GM21360 (cell line): ENCODE measurements around the gene TMEM174.
A peak's percentile ranks its signal among the peaks of the same experiment; 100 is the strongest.
"Not testable (repeated sequence)": the region's sequence is repeated elsewhere in the genome, so short reads cannot be mapped to it uniquely, and the experiment has no call there.

Experiments
- ATAC-seq: cut with Tn5 transposase; IDR thresholded peaks from one replicate; pipeline ENCODE4 v1.9.1; 2021; ENCODE audit warnings: mild to moderate bottlenecking, moderate library complexity; ENCODE audit not compliant: unreplicated experiment

TMEM174 gene

DNA sequence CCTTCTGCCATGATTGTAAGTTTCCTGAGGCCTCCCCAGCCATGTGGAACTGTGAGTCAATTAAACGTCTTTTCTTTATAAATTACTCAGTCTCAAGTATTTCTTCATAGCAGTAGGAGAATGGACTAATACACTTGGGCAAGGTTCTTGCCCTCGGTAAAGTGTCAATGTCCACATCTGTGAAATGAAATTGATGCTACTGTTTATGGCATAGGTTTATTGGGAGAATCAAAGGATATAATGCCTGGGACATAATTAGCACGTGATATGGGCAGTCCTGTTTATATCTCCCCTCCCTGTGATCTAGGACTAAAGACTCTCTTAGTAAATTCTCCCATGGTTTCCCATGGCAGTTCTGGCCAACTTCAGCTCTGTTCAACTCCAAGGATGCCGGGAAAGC is 19.4 kb downstream of the TMEM174 start:
- no peak for ATAC-seq

DNA sequence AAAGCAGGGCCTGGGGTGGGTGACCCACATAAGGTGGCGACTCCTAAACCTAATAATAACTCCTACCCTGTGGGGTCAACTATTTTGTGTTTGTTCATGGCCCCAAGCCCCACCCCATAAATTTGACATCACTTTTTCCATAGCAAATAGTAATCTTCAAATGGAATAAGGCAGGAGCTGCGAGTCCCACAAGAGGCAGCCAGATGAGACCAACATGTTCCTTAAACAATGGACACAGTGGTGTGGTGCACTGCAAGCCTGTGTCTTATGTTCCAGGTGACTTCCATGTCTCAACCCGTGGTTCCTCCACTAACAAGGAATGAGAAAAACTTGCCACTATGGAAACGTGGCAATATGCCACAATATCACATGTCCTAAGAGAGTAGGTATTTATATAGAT is 20.6 kb downstream of the TMEM174 start:
- ATAC-seq = no peak

DNA sequence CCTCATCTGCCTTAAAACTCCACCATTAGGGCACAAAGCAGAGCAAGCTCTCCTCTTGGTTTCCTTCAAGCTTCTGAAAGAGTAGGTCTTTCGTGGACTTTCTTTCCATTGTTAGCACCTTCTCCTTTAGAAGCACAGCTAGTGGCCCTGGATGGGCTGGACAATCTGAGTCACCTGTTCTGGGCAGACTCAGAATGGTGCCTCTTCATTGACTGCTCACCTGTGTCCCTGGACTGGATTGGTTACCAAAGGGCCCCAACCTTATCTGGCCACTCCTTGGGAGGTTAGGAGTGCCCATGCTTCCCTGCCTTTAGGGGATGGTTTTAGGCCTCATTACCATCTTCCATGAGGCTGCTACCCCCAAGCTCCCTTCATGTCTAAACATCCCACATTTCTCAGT is 23.2 kb downstream of the TMEM174 start:
- ATAC-seq = no peak

DNA sequence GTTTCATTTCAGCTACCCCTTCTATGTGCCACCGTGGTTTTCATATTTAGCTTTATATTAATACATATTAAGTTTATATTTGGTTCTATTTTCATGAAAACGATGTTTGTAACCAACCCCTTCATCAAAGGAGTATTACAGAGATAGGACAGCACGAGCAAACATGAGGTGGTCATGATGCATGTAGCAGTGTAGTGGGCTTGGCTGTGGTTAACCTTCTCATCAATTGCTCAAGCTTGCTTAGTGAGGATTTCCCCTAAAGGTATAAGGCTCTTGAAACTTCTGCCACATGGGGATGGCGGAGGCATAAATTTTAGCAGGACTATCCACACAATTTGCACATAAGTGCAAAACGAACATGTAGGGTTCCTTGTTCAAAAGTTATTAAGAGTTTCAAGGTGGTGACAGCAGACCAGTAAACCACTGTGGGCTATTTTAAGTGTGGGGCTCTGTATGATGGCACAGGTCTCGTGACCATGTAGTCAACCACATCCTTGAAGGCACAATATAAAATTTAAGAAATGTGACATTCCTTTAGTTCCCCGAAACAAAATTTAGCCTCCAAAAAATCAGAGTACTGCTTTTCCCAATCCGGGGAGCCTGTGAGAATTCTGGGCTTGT is 24.8 kb downstream of the TMEM174 start:
- ATAC-seq = no peak

DNA sequence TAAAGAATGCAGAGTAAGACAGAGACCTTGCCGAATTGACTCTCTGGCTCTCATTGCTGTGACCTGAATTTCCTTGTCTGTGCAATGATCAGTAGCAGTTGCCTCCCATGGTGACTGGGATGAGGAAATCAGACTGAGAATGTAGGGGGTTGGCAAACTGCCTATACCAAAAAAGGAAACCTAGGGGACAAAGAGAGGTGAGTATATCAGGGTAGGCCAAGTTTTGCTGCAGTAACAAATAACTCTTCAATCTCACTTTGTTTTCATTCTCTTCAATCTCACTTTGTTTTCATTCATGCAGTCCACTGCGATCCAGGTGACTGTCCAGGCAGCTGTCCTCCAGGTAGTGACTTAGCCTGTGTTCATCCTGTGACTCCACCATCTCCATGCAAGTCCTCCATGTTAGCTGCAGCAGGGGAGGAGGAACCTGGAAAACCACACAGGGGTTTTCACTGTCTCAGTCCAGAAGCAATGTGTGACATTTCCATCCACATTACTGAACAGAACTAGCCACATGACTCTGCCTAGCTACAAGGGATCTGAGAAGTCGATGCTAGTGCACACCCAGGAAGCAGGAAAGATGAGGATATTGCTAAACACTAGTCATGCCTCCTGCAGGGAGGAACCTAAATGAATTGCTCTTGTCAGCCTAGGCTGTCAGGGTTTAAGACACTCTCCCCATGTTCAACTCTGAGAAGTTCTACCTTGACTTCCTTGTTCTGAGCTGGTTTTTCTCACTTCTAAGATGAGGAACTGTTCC is 26.0 kb downstream of the TMEM174 start:
- ATAC-seq = no peak

DNA sequence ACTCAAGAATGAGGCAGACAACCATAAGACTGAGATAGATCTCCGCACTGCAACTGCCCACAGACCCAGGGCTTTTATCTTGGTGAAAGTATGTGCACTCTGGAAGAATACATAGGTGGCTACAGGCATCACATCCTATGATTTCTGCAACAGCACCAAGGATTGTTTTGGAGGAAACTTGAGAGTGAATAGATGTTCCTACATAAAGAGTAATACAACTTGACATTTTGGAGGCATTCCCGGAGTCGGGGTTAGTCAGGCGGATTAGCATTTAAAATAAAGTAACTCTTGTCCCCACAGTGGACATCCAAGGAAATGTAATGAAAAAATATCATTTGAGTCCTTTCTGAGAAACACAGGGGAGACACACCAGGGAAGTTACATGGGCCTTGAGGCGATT is 26.7 kb downstream of the TMEM174 start:
- ATAC-seq = no peak

DNA sequence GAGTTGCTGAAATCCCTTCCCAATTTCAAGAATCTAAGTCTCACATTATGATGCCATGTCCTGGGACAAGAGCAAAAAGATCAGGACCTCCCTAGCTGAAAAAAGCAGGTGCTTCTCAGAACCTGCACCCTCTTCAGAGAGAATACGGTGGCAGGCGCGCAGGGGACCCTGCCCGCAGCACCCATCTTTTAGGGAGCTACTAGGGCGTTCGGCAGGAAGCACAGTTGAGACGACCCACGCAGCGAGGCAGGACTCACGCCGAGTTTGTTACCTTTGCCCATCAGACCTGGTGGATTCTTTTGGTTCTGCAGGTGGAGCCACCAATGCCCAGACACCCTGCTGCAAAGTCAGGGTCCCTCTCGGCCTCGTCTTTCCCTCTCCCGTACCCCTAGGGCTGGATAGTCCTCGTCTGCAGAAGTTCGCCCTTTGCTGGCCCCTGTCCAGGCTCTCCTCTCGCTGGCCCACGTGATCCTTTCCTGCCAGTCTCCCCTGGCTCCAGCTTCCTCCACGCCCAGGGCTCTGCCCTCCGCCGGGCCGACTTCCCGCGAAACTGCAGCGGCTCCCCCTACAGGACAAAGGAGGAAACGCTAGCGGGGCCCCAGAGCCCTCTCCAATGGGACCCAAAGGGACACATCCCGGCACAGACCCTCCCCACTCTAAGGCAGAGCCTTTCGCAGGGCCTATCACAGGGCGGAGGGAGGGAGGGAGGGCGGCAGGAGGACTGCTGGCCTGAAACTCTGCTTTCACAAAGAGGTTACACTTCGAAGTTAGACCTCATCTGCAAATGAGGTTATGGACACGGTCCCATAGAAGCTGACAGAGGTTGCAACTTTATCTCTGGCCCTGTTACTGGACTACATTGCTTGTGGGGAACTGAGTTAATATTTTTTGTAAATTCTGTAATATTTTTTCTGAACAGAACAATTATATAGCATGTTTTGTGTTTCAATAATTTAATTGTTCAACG is 28.8 kb downstream of the TMEM174 start:
- peak; percentile 54 for ATAC-seq

DNA sequence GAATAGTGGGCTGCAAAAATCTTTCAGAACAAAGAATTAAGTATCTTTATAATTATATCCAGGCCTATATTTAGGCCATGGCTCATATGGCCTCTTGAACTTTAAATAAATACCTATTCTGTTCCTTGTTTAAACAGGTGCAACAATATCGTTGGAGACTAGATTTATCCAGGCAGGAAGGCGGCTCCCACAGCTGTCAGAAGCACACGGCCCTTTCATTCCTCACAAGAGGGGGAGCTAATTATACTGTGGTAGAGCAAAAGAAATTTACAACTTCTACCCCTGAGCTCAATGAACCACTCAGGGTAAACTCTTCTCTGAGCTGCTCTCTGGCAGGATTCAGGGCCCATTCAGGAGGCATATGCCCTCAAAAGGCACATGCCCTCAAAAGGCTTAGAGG is 31.3 kb downstream of the TMEM174 start:
- no peak for ATAC-seq

DNA sequence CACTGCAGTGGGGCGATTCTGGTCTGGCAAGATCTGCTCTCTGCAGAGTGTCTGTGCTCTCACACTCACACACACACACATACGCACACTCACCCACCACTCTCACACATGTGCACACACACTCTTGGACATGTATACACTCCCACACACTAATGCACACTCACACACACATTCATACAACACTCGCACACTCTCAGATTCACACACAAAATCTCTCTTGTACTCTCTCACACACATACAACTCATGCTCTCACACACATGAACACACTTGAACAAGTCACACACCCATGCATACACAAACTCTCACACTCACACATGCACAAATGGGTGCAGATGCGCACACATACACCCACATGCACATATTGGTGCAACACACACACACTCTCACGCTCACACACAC is 31.7 kb downstream of the TMEM174 start:
- no peak for ATAC-seq

DNA sequence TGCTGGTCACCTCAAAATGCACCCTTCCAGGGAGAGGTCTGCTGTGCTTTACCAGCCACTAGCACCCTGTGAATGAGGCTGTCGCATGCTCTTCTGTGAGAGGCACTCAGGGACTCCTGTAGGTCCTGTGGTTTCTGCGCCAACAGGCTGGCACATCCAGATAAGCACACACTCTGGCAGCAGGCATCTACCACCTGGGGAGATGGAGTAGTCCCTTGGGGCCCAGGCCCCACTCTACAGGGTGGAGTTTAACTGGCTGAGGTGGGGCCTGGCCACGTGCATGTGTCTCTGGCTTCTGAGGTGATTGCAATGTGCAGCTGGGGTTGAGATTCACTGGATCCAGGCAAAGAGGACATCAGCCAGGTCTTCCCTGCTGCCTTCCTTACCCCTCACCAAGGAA is 32.3 kb downstream of the TMEM174 start:
- ATAC-seq = no peak

DNA sequence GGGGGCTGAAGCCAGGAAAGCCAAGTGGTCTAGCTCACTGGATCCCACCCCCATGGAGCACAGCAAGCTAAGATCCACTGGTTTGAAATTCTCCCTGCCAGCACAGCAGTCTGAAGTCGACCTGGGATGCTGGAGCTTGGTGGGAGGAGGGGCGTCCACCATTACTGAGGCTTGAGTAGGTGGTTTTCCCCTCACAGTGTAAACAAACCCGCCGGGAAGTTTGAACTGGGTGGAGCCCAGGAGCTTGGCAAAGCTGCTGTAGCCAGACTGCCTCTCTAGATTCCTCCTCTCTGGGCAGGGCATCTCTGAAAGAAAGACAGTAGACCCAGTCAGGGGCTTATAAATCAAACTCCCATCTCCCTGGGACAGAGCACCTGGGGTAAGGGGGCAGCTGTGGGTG is 34.2 kb downstream of the TMEM174 start:
- not testable (repeated sequence) for ATAC-seq

DNA sequence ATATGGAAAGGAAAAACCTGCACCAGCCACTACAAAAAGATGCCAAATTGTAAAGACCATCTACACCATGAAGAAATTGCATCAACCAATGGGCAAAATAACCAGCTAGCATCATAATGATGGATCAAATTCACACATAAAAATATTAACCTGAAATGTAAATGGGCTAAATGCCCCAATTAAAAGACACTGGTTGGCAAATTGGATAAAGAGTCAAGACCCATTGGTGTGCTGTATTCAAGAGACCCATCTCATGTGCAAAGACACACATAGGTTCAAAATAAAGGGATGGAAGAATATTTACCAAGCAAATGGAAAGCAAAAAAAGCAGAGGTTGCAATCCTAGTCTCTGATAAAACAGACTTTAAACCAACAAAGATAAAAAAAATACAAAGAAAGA is 36.1 kb downstream of the TMEM174 start:
- ATAC-seq = not testable (repeated sequence)

DNA sequence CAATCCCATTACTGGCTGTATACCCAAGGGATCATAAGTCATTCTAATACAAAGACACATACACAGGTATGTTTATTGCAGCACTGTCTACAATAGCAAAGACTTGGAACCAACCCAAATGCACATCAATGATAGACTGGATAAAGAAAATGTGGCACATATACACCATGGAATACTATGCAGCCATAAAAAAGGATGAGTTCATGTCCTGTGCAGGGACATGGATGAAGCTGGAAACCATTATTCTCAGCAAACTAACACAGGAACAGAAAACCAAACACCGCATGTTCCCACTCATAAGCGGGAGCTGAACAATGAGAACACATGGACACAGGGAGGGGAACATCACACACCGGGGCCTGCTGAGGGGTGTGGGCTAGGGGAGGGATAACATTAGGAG is 39.7 kb downstream of the TMEM174 start:
- not testable (repeated sequence) for ATAC-seq

DNA sequence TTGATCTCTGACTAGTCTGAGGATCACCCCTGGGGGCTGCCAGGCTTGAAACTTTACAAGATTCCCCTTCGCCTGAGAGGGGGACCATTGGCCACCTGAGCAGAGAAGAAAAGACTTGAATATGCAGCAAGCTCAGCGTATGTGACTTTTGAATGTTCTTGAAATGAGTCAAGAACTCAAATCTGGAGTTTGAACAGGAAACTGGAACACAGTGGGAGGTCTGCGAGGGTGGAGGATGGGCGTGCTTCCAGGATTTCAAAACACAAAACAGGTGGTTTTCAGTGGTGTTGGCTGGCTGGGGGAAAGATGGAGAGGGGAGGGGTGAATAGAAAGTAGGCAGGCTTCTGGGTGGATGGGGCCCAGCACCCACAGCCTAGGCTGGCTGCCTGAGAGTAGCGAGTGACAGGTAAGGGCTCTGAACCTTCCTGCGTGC is 40.6 kb downstream of the TMEM174 start:
- ATAC-seq = peak; percentile 53

DNA sequence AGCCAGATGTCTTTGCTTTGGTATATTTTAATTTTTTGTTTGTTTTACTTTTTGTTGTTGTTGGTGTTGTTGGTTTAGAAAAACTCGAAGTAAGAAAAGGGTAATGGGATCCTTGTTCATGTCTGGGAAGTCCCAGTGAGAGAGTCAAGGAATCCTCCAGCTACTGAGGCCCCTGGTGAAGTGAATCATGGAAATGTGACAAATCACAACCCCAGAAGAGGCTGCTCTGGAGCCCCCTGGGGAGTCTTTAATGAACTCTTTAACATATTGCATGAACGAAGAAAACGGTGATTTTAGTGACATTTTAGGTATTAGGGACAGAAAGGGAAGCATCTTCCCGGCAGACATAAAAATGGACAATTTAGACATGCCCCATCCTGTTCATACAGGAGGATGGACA is 41.3 kb downstream of the TMEM174 start:
- no peak for ATAC-seq

DNA sequence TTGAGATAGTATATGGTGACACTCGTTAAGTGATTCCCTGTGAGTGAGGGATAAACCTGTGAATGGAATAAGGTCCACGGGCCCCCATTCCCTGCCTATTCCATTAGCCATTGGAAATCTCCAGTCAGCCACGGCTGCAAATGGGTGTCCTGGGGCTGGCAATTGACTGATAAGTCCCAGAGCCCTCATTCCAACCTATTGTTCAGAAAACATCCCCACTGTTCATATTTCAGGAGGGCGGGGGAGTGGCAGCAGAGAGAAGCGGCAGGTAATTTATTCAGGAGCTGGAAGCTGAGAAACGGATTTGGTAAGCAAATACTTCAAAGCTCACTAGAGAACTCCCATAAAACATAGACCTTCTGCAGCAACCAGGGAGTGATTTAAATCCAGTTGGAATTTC is 42.0 kb downstream of the TMEM174 start:
- no peak for ATAC-seq

DNA sequence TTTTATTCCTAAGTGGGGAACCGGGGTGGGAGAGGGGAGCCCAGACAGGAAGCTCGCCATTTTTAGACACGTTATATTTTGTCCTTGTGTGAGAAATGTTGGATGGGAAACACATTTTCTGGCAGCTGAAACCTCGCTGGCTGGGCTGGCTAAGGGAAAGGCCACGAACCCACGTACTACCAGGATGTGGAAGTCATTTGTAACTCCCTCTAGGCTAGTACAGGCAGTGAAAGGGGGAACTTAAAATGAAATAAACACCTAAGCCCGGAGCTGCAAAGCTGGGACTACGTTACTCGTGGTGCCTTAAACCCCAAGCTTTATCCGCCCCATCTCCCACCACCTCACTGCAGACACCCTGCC is 42.5 kb downstream of the TMEM174 start:
- peak; percentile 8 for ATAC-seq

DNA sequence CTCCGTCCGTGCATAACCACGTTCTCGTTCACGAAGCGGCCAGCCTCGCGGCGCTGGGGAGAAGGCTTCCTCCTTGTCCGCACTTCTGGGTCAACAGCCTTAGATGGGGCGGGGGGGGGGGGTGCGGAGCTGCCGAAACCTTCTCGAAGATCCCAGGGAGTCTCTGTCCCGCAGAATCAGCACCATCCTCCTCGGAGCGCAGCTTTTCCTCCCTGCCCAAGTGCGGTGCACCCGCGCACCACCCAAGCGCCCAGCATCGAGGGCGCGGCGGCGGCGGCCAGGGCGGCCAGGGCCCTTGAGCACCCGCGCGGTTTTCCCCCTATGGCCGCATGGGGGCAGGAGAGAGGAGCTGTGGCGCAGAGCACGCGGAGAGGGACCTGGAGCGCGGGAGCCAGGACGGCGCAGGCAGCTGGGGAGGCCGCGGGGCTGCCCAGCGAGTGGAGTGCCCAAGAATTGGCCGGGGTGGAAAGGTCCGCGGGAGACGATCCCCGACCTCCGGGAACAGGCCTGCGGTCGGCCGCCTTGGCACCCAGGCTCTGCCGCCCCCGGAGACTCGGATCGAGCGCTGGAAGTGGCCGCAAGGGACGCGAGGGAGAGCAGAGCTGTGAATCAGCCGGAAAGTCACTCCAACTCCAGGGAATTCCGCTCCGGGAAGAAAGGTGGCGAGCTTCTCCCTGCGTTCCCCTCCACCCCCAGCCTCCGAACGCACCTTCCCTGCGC is 43.1 kb downstream of the TMEM174 start:
- ATAC-seq = peak; percentile 71

DNA sequence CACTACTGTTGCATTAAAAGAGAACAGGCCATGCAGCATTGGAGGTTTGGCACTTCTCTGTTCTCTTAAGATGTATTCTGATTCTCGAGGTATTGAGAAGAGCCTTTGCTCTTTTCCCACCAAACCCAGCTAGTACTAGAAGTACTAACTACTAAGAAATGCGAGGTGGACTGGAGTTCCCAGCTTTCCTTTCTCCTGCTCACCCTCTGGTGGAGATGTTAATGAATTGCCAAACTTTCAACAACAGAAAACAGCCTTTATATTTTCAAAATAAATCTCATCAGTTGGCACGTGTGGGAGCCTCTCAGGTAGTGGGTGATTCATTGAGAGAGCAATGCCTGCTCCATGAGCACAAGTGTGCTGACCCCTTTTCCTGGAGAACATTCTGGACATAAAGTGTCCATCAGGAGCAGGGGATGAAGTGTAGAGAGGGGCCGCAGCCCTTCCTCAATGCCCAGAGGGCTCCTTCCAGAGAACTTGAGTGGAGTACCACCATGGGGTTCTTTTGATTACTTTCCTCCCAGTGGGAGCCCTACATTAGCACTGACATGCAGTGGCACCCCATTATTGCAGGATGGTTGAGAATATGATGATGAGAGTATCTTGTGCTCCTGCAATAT is 45.7 kb downstream of the TMEM174 start:
- no peak for ATAC-seq

DNA sequence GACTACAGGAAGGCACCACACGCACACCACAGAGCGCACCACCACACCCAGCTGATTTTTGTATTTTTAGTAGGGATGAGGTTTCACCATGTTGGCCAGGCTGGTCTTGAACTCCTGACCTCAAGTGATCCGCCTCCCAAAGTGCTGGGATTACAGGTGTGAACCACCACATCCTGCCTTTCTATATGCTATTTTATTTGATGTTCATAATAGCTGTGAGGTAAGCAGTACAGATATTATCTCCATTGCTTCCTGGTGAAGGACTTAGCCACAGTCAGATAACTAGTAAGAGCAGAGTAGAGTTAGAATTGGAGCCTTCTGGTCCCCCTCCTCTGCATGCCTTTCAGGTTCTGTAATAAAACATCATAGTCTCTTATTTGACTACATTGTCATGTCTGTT is 46.3 kb downstream of the TMEM174 start:
- not testable (repeated sequence) for ATAC-seq

DNA sequence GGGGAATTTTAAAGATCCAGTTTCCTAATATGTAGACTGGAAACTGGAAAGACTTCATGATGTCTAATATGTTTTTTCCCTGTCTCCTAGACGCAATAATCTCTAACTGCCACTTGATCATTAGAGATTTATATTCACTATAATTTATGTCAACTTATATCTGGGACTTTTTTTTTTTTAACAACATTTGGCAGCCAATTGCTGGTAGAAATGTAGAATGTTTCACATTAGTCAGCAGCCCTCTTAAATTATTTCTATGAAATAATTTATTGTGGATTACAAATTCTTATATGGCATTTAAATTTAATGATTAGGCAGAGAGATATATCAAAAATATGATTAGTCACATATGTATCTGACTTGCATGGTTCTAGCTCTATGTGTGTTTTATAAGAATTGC is 48.2 kb downstream of the TMEM174 start:
- ATAC-seq = no peak
